GM12875 (cell line): ENCODE results near the gene CTU2.

Experiments
- H3K4me3 ChIP-seq: one replicate; pipeline ENCODE4 v1.5.1; 2011; ENCODE audit warnings: low read depth, low read length, control low read depth
- CTCF ChIP-seq: IDR thresholded peaks from 2 replicates; pipeline ENCODE4 v1.5.1; 2011; ENCODE audit warnings: low read depth, mild to moderate bottlenecking, control low read depth, inconsistent platforms, low read length, moderate library complexity, borderline replicate concordance; ENCODE audit not compliant: insufficient read depth

CTU2 gene

GRCh38 chr16:88741368-88741767 is 35.1 kb downstream of the CTU2 start:
- H3K4me3 ChIP-seq: no peak overlapping the region
- no peak for TF ChIP-seq CTCF

DNA sequence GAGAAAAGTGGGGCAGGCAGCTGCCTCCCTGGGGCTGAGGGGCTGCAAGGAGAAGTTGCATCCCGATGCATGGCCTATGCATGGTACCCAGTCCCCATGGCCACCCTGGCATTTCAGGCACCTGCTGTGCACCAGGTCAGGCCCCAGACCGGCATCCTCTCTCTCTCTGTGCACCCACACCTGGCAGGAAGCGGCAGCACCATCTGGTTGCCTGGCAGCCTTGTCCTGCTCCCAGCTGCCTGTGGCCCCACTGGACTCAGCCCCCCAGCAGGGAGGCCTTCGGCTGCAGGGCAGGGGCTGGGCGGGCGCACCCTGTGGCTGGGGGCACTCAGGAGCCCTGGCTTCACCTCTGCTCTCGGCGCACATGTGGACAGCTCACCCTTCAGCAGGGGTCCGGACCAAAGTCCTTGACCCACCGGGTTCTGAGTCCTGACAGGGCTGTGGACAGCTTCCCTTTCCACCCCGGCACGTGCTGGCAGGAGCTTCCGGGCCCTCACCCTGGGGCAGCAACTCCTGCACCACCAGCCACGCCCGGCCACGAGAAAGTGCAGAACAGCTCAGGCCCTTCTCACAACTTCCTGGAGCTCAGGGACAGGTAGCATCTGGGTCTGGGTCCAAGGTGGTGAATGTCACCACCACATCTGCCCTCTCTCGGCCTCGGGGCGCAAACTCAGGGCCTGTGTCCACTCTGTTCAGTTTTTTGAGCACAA is 36.7 kb downstream of the CTU2 start:
- no peak for TF ChIP-seq CTCF
- no peak overlapping the region for H3K4me3 ChIP-seq

DNA sequence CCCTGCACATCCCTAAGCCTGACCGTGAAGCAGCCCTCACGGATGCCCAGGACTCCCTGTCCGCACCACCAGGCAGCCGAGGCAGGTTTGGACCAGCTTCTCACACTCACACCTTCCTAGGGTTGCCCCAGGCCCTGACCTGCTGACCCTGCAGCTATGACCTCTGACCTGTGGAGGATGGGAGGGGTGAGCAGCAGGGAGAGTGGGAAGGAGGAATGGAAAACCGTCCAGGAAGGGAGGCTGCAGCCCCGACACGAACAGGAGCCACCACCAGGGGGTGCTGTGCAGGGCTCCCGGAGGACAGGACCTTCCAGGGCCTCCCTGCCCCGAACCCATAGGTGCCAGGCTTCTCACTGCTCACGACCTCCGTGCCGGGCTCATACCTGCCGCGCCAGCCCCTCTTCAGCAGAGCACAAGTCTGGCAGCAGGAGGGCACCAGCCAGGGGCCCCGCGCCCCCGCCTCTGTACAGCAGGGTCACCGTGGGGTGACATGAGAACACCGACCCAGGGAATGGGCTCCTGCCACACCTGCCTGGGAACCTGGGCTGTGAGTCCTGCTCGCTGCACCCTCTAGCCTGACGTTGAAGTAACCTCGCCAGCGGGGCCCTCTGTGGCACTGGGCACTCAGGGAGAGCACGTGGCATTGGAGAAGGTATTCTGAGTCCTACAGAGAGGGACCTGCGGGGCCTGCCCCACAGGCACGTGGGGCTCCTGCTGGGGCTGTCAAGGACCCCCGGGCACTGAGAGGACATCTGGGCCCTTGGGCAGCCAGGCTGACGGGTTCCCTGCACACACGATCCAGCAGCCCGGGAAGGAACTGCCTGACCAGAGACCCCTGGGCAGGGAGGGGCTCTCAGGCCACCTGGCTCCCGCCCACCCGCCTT is 37.6 kb downstream of the CTU2 start:
- peak; percentile 92 for TF ChIP-seq CTCF
- H3K4me3 ChIP-seq: no peak overlapping the region

- TF ChIP-seq CTCF: no peak
- H3K4me3 ChIP-seq: no peak overlapping the region
These were observed 38.5 kb downstream of the CTU2 start for GRCh38 chr16:88744577-88745521.

- no peak for TF ChIP-seq CTCF
- H3K4me3 ChIP-seq: no peak overlapping the region
These were observed 40.2 kb downstream of the CTU2 start for GRCh38 chr16:88746506-88746905.

- H3K4me3 ChIP-seq: no peak overlapping the region
- TF ChIP-seq CTCF: peak; percentile 62
These were observed 41.4 kb downstream of the CTU2 start for GRCh38 chr16:88747588-88748301.
